ENCODE results near the gene RYR1.
"Not testable (repeated sequence)": the region's sequence is repeated elsewhere in the genome, so short reads cannot be mapped to it uniquely, and the experiment has no call there.

Gene RYR1

DNA sequence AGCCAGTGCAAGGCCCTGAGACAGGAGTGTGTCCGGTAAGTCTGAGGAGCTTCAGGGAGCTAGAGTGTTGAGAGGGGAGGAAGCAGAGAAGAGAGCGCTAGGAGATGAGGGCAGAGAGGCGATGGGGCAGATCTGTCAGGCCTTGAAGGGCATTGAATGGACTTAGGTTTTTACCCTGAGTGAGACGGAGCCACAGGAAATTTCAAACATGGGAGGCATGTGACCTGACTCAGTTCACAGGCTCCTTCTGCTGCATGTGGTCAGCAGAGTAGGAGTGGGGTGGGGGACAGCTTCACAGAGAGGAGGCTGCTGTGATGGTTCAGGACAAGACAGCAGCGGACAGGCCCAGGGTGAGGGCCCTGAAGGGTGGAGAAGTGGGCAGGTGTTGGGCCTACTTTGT is 33.1 kb upstream of the RYR1 start:
- no peak for DNase-seq

DNA sequence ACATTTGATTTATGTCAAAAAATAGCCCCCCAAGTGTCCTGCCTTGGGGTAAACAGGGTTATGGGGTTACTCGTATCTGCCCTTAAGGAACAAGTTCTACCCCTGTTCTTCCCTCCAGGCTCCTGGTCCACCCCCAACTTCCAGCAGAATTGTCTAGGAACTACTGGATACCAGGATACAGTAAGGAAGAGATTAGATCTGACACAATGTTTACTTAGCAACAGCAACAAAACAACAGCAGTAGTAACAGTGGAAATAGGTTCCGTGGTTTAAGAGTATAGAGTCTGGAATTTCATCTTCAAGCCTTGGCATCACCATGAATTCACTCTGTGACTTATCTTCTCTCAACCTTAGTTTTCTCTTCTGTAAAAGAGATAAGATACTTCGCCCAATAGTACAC is 32.3 kb upstream of the RYR1 start:
- no peak for DNase-seq

DNA sequence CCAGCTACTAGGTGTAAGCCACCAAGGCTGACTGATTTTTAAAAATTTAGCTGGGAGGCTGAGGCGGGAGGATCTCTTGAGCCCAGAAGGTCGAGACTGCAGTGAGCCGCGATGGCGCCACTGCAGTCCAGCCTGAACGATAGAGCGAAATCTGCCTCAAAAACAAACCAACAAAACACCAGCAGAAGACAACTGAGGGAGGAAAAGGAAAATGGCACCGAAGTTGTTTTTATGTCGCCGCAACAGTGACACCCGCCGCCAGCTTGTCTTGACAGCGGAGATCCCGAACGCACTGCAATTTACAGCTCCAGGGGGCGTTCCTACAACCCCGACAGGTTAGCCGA is 30.9 kb upstream of the RYR1 start:
- DNase-seq = no peak

- DNase-seq = peak; percentile 97
Observed at GRCh38 chr19:38402967-38403674, 30.4 kb upstream of the RYR1 start, which contains the start of gene FAM98C. Gene FAM98C, plus strand, starts transcription at chr19:38403093. Its CDS starts 61 bp downstream, at chr19:38403154.

DNA sequence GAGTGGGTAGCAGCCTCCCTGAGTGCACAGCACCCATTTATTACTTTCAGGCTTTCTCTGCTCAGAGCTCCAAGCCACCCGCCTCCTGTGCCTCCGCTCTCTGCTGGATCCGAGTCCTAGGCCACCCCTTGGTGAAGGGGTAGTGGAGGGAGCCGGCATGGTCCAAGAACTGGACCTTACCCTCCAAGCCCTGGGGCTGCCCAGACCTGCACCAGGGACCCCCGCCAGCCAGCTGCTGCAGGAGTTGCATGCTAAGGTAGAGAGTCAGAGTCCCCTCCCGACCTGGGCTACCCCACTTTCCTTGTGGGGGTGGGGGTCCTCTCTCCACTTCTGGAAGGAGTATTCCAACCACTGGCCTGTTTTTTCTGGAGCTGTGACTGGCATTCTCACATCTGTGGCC is 28.6 kb upstream of the RYR1 start:
- no peak for DNase-seq

DNA sequence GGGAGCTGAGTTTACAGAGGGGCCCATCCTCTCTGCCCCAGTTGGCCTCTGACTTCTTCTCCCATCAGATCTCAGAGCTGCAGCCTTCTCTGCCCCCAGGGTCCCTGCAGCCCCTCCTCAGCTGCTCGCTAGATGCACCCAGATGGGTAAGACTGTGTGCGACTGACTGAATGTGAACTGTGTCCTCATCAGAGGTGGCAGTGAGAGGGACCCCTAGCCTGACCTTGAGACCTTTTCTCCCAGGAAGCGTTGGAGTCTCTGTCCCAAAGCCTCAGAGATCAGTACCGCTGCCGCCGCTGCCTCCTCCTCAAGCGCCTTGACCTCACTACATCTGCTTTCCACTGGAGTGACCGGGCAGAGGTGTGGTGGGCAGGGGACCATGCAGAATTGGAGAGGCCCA is 28.2 kb upstream of the RYR1 start:
- DNase-seq = no peak

- no peak for DNase-seq
Observed at GRCh38 chr19:38409631-38410133, 23.8 kb upstream of the RYR1 start.

GRCh38 chr19:38410407-38410806 is 23.1 kb upstream of the RYR1 start:
- not testable (repeated sequence) for DNase-seq

DNA sequence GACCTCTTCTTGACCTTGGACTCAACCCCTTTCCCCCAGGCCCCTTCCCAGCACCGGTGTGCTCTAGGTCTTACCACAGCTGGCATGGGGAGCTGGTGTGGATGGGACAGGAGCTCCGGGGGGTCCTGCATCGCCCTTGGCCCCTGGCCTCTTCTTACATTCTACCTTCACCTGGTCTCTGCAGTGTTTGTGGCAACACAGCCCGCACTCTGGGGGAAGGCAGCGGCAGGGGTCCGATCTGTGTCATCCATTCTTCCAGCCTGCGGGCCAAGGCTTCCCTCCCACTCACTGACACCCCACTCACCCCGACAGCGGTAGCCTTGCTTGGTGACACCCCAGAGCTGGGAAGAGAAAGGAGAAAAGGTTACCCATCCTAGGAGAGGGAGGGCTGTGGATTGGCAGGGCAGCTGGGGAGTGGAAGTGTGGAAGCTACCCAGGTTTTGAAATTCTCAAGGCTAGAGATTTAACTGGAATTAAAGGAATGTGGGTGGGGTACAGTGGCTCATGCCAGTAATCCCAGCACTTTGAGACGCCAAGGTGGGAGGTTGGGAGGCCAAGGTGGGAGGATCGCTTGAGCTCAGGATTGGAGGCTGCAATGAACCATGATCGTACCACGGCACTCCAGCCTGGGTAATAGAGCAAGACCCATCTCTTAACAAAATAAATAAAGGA is 22.3 kb upstream of the RYR1 start:
- no peak for DNase-seq

DNA sequence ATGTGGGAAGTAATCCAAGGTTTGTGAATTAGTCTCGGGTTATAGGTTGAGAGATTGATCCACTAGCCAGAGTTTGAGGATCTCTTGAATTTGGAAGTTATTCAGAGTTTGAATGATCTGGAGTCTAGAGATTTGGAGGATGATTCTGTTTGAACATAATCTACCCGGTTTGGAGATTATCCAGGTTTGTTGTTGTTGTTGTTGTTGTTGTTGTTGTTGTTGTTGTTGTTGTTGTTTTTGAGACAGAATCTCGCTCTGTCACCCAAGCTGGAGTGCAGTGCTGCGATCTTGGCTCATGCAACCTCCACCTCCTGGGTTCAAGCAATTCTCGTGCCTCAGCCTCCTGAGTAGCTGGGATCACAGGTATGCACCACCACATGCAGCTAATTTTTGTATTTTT is 21.6 kb upstream of the RYR1 start:
- not testable (repeated sequence) for DNase-seq

GRCh38 chr19:38412491-38412890 is 21.0 kb upstream of the RYR1 start:
- no peak for DNase-seq

DNA sequence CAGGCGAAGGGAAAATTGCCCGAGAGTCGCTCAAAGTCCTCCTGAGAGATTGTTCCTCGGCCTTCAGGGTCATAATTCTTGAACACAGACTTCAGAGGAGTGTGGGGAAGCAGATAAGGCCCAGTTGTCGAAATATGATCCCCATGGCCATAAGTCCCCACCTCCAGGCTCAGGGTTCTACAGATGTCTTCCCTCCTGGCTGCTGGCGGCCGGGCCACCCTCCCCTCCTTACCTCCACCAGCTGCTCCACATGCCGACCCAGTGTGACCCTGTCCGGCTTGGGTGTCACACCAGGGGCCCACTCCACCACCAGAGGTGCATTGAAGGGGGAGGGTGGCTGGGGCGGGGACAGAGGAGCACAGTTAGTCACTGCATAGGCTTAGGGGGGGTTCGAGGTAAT is 20.5 kb upstream of the RYR1 start:
- DNase-seq = no peak

DNA sequence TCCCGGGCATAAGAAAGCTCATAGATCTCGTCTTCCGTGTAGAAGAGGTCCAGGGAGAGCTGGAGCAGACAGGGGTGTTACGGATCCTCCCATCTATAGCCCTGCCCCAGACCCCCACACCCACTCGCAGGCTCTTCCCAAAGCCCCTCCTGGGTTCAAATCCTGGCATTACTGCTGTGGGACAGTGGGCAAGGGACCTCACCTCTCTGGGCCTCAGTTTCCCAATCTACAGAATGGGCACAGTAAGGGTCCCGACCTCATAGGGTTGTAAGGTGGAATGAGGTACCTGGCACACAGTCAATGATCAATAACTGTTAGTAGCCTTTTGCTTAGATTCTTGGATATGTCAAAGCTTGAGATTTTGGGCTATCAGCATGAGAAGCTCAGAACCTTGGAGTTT is 20.1 kb upstream of the RYR1 start:
- no peak for DNase-seq

DNA sequence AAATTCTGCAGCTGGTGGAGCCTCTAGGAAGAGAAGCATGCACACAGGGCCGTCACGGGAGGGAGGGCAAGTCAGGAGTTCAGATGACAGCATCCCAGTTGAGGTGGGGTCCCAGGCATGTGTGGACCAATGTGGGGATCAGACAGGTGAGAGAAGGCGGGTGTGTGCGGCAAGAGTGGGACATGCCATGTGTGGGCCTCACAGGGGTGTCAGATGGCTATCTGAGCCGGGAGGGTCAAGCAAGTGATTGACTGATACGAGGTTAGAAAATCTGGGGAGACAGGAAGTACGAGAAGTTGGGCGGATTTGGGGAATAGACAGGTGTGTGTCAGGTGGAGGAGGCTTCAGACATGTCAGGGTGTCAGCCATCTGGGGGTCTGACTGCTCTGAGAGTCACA is 16.3 kb upstream of the RYR1 start:
- DNase-seq = no peak

- peak; percentile 85 for DNase-seq
Observed at GRCh38 chr19:38417544-38418506, 15.7 kb upstream of the RYR1 start.

- DNase-seq = no peak
Observed at GRCh38 chr19:38420935-38421334, 12.6 kb upstream of the RYR1 start.

- DNase-seq = no peak
Observed at GRCh38 chr19:38421856-38422255, 11.6 kb upstream of the RYR1 start.

DNA sequence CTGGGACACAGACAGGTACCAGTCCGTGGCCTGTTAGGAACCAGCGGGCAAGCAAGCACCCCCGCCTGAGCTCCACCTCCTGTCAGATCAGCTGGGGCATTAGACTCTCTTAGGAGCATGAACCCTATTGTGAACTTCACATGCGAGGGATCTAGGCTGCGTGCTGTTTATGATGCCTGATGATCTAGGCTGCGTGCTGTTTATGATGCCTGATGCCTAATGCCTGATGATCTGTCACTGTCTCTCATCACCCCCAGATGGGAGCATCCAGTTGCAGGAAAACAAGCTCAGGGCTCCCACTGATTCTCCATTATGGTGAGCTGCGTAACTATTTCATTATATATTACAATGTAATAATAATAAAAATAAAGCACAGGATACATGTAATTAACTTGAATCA is 11.1 kb upstream of the RYR1 start:
- DNase-seq = no peak

GRCh38 chr19:38424272-38424671 is 9.2 kb upstream of the RYR1 start:
- no peak for DNase-seq

DNA sequence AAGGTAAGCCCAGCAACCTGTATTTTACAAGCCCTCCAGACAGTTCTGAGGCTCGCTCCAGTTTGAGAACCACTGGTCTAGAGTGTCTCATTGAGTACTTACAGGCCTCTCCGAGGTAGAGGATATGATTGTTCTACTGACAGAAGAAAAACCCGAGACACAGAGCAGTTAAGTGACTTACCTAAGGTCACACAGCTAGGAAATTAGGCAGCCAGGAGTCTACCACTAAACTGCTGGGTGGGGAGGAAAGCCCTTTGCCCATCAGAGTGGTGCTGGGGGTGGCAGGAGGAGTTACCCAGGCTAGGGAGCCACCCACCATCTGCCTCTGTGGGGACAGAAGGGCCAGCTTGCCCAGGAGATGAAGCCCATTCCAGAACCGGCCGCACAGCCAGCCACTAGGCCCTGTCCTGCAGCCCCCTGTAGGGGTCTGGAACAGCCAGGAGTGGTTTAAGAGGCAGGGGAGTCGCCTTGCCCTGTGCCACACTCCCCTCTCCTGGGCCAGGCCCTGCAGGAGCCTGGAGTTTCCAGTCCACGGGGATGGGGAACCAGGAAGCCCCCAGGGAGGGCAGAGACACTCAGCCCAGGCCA is 8.2 kb upstream of the RYR1 start:
- DNase-seq = no peak

- DNase-seq = peak; percentile 70
Observed at GRCh38 chr19:38425810-38426466, 7.6 kb upstream of the RYR1 start, which contains the start of gene RASGRP4. Gene RASGRP4, minus strand, starts transcription at chr19:38426219. Its CDS starts 128 bp downstream, at chr19:38426091.

DNA sequence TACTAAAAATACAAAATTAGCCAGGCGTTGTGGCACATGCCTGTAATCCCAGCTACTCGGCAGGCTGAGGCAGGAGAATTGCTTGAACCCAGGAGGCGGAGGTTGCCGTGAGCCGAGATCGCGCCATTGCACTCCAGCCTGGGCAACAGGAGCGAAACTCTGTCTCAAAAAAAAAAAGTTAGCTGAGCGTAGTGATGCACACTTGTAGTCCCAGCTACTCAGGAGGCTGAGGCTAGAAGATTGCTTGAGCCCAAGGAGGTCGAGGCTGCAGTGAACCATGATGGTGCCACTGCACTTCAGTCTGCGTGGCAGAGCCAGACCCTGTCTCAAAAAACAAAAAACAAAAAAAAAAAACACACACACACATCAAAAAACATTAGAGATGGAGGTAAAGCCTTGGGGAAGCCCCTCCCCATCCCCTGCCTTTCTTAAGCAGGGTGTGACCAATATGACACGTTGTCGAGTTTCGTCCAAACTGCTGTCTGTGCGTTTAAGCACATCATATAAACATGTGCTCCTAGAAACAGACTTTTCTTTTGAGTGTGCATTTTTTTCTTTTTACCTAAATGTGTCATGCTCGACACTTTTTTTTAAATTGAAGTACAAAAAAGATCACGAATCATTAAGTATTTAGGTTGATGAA is 6.3 kb upstream of the RYR1 start:
- DNase-seq = not testable (repeated sequence)

Data from hematopoietic multipotent progenitor cell treated with erythropoietin and hydrocortisone succinate and interleukin-3 and kit ligand, for 6 days (in vitro differentiated cells).